WI38 (cell line): Measurements from ENCODE around the gene UST.

Experiments used
- H3K4me3 ChIP-seq: 2 replicates; pipeline ENCODE4 v1.5.1; 2011; ENCODE audit warnings: low read depth, mild to moderate bottlenecking, control low read depth, low read length
- CTCF ChIP-seq: IDR thresholded peaks from 2 replicates; pipeline ENCODE4 v1.5.1; 2012; ENCODE audit warnings: low read depth, mild to moderate bottlenecking, control low read depth, low read length

UST gene

DNA sequence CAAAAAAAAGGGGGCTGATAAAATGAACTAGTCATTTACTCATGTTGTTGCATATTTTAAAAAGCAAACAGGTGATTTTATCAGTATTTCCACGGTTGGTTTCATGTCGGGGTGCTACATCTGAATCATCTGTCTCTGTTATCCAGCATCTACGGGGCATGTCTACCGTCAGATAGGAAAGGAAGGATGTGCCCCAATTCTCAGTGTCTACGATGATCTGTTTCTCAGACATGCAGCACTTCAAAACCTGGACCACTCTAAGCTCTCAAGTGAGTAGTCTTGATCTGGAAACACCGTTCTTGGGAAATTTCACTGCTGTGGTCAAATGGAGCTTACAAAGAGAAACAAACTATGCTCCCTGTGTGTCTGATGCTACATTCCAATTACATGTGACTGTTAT is 330.4 kb downstream of the UST start:
- no peak overlapping the region for H3K4me3 ChIP-seq
- no peak for TF ChIP-seq CTCF

GRCh38 chr6:149078211-149078782 is 331.5 kb downstream of the UST start:
- TF ChIP-seq CTCF, result no peak
- H3K4me3 ChIP-seq, result no peak overlapping the region

- H3K4me3 ChIP-seq, result no peak overlapping the region
- TF ChIP-seq CTCF, result no peak
Measured at GRCh38 chr6:149079456-149079855, 332.6 kb downstream of the UST start.

GRCh38 chr6:149079911-149080491 is 333.2 kb downstream of the UST start:
- H3K4me3 ChIP-seq, result no peak overlapping the region
- no peak for TF ChIP-seq CTCF

- TF ChIP-seq CTCF, result no peak
- no peak overlapping the region for H3K4me3 ChIP-seq
Measured at GRCh38 chr6:149080511-149080910, 333.7 kb downstream of the UST start.

- no peak for TF ChIP-seq CTCF
- no peak overlapping the region for H3K4me3 ChIP-seq
Measured at GRCh38 chr6:149081281-149081680, 334.5 kb downstream of the UST start.

GRCh38 chr6:149082320-149082719 is 335.5 kb downstream of the UST start:
- H3K4me3 ChIP-seq, result no peak overlapping the region
- TF ChIP-seq CTCF, result peak; percentile 65
